Osteocyte (in vitro differentiated cells): ENCODE data around the gene RPP30. TPM values are rescaled to one million over a fixed set of nuclear protein-coding genes. Genes with fewer than 3 reads are reported as not detected.
A peak's percentile ranks its signal among the peaks of the same experiment; 100 is the strongest.

Experiments
- DNase-seq: peaks from one replicate; pipeline ENCODE4 v3.0.0; 2021; ENCODE audit warnings: mixed read lengths; ENCODE audit not compliant: unreplicated experiment; ENCODE audit errors: extremely low spot score
- H3K27ac Mint-ChIP-seq: one replicate; pipeline ENCODE4 v1.8.0; 2021; ENCODE audit warnings: mild to moderate bottlenecking, mixed read lengths; ENCODE audit not compliant: unreplicated experiment
- H3K27me3 Mint-ChIP-seq: one replicate; pipeline ENCODE4 v1.8.0; 2021; ENCODE audit warnings: mixed read lengths; ENCODE audit not compliant: unreplicated experiment
- H3K36me3 Mint-ChIP-seq: one replicate; pipeline ENCODE4 v1.8.0; 2021; ENCODE audit warnings: mixed read lengths; ENCODE audit not compliant: unreplicated experiment
- H3K4me1 Mint-ChIP-seq: one replicate; pipeline ENCODE4 v1.8.0; 2021; ENCODE audit warnings: mixed read lengths; ENCODE audit not compliant: unreplicated experiment
- H3K4me3 Mint-ChIP-seq: one replicate; pipeline ENCODE4 v1.8.0; 2021; ENCODE audit warnings: mild to moderate bottlenecking, moderate library complexity, mixed read lengths; ENCODE audit not compliant: unreplicated experiment
- H3K9me3 Mint-ChIP-seq: one replicate; pipeline ENCODE4 v1.8.0; 2021; ENCODE audit warnings: mixed read lengths; ENCODE audit not compliant: unreplicated experiment
- total RNA-seq: library from RNA; stranded (reverse); gene quantifications from 2 replicates; pipeline ENCODE4 v1.2.1, GENCODE V29; 2021
- TF ChIP-seq, protein P1 (sequence below): fragments of 200-600 bp; sonication (generic); IDR thresholded peaks from 2 replicates; pipeline ENCODE4 v1.5.0; 2021; ENCODE audit warnings: antibody characterized with exemption, mild to moderate bottlenecking, moderate library complexity

RPP30 gene
- total RNA-seq, 1 donor from 2014 or later: 31.8 TPM

DNA sequence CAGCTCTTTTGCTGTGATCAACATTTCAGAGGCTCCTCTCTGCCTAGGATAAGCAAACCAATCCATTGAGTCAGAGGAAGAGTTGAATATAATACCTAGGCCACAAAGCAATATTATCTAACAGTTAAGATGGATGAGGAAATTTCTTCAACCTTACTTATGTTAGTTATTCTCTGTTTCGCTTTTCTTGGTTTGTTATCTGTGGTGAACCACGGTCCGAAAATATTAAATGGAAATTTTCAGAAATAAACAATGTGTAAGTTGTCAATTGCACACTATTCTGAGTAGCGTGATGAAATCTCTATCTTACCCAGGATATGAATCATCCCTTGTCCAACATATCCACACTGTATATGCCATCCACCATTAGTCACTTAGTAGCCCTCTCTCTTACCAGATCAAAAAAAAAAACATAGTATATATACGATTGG, 12.4 kb upstream of the RPP30 start:
- Mint-ChIP-seq H3K27ac (peak overlapping the region; percentile 75), H3K9me3 (no peaks in the 10 kb centered on the region), H3K4me1 (peaks cover 26% of the 10 kb centered on the region), H3K36me3 (no peaks in the 10 kb centered on the region), H3K27me3 (peaks cover 13% of the 10 kb centered on the region), H3K4me3 (no peak overlapping the region)
- DNase-seq: no peak
- TF ChIP-seq, protein P1, sequence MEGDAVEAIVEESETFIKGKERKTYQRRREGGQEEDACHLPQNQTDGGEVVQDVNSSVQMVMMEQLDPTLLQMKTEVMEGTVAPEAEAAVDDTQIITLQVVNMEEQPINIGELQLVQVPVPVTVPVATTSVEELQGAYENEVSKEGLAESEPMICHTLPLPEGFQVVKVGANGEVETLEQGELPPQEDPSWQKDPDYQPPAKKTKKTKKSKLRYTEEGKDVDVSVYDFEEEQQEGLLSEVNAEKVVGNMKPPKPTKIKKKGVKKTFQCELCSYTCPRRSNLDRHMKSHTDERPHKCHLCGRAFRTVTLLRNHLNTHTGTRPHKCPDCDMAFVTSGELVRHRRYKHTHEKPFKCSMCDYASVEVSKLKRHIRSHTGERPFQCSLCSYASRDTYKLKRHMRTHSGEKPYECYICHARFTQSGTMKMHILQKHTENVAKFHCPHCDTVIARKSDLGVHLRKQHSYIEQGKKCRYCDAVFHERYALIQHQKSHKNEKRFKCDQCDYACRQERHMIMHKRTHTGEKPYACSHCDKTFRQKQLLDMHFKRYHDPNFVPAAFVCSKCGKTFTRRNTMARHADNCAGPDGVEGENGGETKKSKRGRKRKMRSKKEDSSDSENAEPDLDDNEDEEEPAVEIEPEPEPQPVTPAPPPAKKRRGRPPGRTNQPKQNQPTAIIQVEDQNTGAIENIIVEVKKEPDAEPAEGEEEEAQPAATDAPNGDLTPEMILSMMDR: no peak

DNA sequence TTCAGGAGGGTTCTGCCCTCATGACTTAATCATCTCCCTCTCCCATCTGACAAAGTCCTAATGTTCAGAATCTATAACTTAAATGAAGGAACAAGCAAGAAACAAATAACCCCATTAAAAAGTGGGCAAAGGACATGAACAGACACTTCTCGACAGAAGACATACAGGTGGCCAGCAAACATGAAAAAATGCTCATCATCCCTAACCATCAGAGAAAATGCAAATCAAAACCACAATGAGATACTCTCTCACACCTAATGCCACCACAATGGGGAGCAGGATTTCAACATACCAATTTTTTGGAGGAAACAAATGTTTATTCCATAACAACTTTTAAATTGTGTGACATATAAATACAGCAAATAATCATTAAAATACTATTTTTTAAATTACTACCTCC, 11.0 kb upstream of the RPP30 start:
- H3K4me1 Mint-ChIP-seq: peaks cover 26% of the 10 kb centered on the region
- no peak for DNase-seq
- H3K36me3 Mint-ChIP-seq: no peaks in the 10 kb centered on the region
- peaks cover 21% of the 10 kb centered on the region for H3K27me3 Mint-ChIP-seq
- no peaks in the 10 kb centered on the region for H3K9me3 Mint-ChIP-seq
- H3K27ac Mint-ChIP-seq: no peak overlapping the region
- TF ChIP-seq, protein P1: no peak
- no peak overlapping the region for H3K4me3 Mint-ChIP-seq

DNA sequence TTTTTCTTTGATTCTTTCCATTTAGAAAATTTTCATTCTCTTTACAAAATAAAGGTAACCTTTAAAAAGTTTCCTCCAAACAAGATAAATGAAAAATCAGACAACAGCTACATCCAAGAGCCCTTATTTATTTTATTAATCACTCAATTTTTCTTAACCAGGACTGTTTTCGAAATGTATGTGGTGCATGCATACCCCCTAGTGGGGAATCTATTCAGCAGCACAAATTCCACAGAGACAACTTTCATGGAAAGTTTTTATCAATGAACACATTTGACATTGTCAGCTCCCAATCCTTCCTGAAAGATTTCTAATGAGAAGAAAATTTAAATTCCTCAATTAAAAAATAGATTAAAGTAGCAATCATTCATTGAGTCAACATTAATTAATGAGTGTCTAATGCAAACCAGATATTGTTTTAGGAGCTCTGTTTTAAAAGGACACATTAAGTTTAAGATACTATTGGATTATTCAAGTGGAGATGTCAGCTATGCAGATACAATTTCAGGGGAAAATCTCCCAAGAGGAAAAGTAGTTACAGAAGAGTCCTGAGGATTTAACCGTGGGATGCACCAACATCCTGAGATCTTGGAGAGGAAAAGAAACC, 8.8 kb upstream of the RPP30 start:
- TF ChIP-seq, protein P1: peak; percentile 83
- no peak for DNase-seq
- Mint-ChIP-seq H3K4me3 (no peak overlapping the region), H3K9me3 (no peaks in the 10 kb centered on the region), H3K27me3 (peaks cover 42% of the 10 kb centered on the region), H3K27ac (no peak overlapping the region), H3K36me3 (no peaks in the 10 kb centered on the region), H3K4me1 (peaks cover 21% of the 10 kb centered on the region)

DNA sequence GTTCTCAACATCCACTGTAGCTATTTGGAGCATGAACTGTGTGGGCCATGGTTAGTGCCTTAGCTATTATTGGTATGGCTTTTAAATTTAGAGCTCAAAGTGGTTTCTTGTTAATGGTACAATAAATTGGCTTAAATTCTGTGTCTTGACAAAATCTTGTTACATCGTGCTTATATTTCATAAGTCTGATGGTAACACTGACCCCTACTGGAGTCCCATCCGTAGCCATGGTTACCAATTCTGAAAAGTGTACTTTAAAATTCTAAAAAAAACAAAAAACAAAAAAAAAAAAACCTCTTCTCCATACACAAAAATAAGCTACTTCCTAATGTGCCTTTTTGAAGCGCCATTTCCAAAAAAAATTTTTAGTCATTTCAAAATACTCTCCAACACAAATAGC, 6.4 kb upstream of the RPP30 start:
- no peak for DNase-seq
- Mint-ChIP-seq H3K27ac (no peak overlapping the region), H3K36me3 (no peaks in the 10 kb centered on the region), H3K9me3 (peaks cover 8% of the 10 kb centered on the region), H3K4me1 (no peaks in the 10 kb centered on the region), H3K27me3 (peaks cover 61% of the 10 kb centered on the region), H3K4me3 (no peak overlapping the region)
- TF ChIP-seq, protein P1: peak; percentile 52

DNA sequence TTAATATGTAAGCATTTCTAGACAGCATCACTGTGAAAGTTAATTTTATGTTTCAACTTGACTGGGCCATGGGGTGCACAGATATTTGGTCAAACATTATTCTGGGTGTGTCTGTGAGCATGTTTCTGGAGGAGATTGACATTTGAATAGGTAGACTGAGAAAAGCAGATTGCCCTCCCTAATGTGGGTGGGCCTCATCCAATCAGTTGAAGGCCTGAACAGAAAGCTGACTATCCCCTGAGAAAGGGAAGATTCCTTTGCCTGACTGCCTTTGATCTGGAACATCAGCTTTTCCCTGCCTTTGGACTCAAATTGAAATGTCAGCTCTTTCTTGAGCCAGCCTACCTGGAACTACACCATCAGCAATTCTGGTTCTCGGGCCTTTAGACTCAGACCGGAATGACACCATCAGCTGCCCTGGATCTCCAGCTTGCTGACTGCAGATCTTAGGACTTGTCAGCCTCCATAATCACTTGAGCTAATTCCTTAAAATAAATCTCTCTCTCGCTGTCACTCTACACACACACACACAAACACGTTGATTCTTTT, 5.7 kb upstream of the RPP30 start:
- no peak for DNase-seq
- Mint-ChIP-seq H3K4me1 (peaks cover 3% of the 10 kb centered on the region), H3K27me3 (peaks cover 61% of the 10 kb centered on the region)

More for the DNA sequence above, 5.7 kb upstream of the RPP30 start:
- Mint-ChIP-seq H3K9me3 (peaks cover 8% of the 10 kb centered on the region), H3K4me3 (no peak overlapping the region), H3K27ac (no peak overlapping the region), H3K36me3 (no peaks in the 10 kb centered on the region)
- TF ChIP-seq, protein P1: no peak
